GM18868 (cell line): ENCODE results near the gene RBBP8NL.

ENCODE experiments used
- ATAC-seq: cut with Tn5 transposase; IDR thresholded peaks from one replicate; pipeline ENCODE4 v1.9.1; 2021; ENCODE audit warnings: mild to moderate bottlenecking, moderate library complexity; ENCODE audit not compliant: unreplicated experiment

Gene RBBP8NL, protein sequence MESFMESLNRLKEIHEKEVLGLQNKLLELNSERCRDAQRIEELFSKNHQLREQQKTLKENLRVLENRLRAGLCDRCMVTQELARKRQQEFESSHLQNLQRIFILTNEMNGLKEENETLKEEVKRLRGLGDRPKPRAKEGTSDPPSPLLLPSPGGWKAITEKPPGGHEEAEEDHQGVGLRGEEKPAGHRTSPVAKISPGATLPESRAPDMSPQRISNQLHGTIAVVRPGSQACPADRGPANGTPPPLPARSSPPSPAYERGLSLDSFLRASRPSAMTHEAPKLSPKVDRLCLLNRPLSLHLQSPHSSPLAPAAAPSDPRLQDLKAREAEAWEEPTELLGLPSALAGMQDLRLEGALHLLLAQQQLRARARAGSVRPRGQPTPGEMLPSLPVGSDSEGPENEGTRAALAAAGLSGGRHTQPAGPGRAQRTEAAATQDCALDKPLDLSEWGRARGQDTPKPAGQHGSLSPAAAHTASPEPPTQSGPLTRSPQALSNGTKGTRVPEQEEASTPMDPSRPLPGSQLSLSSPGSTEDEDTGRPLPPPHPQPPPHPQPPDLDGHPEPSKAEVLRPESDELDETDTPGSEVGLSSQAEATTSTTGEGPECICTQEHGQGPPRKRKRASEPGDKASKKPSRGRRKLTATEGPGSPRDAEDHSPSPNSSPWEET

DNA sequence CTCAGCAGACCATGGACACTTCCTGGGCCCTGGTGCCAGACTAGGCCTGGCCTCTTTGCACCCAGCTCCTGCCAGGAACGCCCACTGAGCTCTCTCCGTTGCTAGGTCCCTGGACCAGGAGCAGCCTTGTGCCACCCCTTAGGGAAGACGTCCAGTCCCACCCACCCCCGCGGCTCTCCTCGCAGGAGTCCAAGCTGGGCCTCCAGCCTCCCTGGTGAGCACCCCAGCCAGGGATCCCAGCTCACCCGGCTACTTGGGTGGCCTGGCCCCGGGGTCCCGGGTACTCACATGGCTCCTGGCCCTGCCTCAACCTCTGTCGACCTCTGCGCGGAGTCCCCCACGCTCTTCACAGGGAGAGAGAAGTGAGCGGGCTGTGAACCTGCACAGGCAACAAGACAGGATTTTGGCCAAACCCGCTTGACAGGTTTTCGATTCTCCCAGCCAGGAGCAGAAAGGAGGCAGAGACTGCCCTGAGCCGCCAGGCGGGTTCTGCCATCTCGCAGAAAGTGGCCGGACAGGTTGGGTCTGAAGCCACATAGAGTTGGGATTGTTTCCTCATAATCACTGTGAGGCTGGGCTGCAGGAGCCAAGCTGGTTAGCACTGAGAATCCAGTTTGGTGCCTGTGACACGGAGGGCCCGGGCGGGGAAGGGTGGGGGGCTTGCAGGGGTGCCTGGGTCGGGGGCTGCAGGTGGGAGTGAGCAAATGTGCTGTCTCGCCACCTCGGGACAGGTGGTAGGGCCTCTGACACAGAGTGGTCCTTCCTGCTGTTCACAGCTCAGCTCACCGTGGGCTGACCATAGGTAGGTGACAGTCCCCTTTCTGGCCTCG, at the start of gene RBBP8NL:
RBBP8NL (minus strand) TSS at position 368 of the 830 bp plus-strand sequence. CDS start 7,892 bp downstream, outside the sequence.
- no peak for ATAC-seq

DNA sequence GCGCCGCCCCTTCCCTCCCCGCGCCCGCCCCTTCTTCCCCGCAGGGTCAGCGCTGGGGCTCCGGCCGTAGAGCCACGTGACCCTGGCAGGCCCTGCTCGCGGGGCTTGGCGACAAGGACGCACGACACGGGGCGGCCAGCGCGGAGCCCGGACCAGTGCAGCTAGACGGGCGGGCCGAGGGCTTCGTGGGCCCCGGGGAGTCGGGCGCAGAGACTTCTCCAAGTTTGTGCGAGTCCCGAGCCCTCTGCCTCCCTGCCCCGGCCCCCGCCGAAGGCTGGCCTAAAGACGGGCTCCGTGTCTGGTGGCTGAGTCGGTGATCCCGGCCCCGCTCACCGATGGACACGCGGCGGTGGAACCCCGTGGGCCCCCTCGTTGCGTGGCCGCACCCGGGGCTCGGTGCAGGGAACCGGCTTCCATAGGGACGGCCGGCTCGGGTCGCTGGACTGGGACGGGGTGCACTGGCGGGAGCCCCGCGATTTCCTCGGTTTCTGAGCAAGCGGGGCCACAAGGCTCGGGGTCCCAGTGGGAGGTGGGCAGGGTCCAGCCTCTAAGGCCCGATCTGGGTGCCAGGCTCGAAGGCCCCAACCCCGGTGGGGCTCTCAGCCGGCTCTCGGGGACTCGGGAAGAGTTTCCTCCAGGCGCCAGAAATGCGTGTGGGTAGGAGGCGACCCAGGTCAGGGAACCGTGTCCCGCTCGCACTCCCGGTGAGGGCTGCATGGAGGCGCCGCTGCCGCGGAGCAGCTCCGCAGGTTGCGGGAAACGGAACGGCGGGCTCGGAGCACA, 48.9 kb upstream of the RBBP8NL start:
- ATAC-seq: no peak

DNA sequence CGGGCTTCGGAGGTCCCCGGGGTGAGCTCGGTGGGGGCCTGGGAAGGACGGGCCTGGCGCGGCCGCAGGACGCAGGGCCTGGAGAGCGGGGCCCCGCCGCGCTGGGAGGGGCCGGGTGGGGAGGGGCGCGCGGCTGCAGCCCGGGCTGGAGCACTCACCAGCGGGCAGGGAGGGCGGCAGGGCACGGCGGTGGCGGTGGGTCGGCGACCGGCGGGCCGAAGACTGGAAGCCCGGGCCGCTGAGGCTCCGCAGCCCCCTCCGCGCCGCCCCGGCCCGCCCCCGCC, 48.4 kb upstream of the RBBP8NL start, which contains the start of gene GATA5:
GATA5 (minus strand) TSS at position 224 of the 284 bp plus-strand sequence. CDS start 474 bp downstream, outside the sequence.
- no peak for ATAC-seq

DNA sequence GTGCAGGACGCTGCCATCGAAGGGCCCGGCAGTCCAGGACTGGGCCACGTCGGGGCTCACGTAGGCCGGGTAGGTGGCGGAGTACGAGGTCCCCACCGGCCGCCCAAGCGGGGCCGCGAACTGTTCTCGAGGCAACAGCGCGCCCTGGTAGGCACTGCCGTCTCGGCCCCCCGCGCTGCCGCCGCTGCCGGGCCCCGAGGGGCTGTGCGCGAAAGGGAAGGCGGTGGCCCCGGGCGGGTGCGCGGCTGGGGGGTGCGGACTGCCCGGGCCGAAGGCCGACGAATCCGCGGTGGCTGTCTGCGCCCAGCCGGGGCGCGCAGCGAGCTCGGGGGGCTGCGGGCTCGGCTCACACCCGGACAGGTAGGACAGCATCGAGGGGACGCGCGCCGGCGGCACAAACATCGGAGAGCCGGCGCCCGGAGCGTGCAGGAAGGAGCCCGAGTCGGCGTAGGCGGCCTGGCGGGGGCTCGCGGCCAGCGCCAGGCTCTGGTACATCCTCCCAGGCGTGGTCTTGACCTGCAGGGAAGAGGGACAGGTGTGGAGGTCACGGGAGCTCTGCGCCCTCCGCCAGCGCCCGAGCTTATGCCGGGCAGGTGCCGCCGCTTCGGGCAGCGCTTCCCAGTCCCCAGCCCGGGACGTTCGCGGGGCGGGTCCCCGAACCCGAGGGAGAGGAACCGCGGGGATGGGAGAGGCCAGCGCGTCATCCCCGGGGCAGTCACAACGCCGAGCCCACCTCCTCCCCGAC, 47.9 kb upstream of the RBBP8NL start:
- no peak for ATAC-seq

DNA sequence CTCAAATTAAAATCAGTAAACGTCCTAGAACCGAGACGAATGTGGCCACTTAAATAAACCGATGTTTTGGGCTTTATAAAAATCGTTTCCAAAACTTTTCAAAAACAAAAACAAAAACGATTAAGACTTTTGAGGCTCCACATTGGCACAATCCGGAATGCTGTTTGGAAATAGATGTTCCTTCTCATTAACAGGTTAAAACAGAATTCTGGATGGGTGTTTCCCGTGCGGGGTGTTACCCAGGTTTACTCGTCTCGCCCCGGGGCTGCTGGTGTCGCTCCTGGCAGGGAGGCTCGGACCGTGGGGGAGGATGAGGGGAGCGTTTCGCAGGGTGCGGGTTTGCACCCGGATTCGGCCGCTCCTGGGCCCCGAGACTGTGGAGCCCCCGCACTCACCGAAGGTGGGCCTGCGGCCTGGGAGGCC, 47.3 kb upstream of the RBBP8NL start:
- no peak for ATAC-seq

DNA sequence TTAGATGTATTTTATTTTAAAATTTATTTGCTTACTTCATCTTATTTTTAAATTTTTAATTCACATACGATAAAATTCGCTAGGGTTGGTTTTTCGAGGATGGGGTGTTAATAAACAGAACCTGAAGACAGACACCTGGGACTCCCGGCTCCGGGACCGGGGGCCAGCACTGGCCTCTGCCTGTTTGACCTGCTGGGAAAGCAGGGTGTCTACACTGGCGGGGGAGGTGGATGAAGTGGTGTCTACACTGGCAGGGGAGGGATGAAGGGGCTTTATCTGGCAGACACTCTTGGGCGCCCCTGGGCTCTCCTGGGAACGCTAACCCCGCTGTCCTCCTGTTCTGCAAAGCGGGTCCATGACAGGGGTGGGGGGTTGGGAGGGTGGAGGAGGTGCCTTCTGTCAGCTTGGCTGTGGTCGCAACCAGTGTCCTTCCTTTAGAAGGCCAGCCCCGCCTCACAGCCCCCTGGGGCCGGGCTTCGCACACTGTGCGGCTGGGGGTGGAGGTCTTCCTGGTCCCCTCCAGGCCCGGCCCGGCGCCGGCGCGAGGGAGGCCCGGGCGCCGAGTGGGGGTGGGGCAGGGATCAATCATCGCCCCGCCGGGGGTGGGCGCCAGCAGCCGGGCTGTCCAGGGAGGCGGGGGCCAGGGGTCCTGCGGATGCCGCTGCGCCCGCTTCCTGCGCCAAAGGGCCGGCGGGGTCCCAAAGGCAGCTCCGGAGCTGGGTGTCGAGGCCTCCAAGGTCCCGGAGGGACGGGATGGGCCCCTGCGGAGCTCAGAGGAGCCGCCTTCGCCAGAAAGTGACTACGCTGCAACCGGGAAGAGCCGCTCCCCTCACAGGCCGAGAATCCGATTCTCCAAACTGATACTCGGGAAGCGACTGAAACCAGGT, 46.6 kb upstream of the RBBP8NL start:
- no peak for ATAC-seq

DNA sequence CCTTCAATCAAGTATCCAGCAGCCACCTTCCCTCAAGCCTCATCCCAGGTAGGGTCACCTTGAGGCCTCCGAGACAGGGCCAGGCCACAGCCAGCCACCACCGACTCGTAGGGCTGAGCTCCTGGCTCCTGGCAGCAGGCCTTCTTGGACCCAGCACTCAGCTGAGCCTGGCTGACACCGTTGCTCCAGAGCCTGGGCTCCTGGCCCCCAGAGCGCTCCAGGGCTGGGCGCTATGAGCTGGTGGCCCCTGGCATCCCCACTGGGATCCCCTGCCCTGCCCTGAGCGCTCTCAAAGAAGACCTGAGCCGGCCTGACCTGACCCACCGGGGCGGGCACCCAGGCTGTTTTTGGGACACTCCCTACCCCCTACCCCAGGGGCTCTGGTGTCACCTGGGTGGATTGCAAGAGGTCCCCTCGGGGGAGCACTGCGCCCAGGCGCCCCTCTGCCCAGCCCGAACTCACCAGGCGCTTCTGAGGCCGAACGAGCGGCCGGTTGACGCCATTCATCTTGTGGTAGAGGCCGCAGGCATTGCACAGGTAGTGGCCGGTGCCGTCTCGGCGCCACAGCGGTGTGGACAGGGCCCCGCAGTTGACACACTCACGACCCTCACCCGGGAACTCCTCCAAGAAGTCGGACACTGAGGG, 45.7 kb upstream of the RBBP8NL start:
- no peak for ATAC-seq

DNA sequence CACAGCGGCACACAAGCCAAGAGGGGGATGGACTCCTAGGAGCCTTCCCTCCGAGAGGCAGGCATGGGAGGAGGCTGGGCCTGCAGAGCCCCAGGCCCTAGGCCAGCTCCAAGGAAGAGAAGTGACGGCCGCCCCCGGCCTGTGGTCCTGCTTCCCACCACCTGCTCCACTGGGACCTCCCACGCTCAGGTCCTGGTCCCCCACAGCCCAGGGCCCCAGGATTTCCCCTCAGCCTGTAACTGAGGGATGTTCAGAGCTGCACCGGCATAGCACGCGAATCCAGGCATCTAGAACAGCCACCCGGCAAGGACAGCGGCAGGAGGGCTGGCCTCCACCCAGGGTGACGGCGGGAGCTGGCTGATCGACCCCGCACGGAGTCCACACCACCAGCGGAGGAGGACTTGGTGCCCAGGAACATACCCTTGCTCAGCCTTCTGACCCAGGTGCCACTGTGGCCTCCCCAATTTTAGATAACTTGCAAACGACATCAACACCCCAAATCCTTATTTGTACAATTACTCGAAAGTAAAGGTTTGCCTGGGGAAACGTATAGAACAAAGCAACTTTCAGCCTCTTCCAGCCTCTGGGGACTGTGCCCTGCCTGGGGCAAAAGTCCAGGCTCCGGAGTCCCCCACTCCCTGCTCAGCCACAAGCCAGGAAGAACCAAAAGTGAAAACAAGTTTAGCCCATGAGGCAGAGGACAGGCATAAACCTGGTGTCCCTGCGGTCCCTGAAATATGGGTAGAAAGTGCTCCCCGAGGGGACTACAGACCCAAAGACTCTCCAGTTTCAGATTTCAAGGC, 45.0 kb upstream of the RBBP8NL start:
- ATAC-seq: no peak

DNA sequence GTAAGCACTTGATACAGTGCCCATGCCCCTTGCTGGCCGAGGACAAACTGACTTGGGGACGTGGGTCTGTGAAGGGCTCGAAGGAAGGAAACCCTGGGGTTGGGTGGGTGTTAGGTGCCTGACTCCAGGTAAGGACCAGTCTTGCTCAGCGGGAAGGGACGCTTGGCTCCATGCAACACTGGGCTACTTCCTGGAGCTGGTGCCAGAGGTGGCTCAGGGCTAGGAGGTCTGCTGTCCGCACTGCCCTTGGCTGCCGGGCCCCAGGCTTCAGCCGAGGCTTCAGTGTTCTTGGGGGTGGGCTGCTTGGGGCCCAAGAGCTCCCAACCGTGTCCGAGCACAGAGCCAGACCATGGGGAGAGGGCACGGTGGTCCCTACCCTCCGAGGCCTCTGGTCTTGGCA, 43.1 kb upstream of the RBBP8NL start:
- ATAC-seq: no peak

DNA sequence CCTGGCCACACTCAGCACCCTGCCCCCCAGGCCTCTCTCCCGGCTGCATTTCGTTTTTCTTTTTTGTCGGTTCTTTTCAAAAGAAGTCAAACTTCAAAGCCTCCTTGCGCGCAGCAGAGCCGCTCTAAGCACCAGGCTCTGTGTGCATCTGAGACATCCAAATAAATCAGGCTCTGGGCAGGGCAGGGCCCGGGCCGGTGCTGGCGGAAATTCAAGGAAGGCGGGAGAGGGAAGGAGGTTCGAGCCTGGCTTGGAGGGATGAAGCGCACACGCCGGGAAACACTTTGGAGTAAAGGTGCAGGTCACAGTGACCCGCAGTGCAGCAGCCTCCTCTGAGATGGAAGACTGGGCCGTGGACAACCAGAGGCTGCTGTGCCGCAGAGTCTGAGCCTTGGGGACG, 42.7 kb upstream of the RBBP8NL start:
- no peak for ATAC-seq

DNA sequence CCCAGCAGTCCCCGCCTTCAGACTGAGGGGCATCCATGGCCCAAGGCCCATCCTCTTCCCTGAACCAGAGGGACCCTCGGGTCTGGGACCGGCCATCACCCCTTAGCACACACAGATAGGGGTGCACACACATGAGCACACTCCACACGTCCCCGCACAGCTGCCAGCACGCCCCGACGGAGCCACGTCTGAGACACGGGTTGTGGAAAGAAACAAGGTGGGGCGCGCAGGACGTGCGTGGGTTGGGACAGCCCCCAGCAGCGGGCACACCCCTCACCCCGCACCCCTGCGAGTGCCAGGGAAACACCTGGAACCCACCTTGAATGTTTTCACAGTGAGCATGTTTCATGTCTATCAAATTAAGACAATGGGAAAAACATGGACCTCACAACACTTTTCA, 42.0 kb upstream of the RBBP8NL start:
- ATAC-seq: no peak

DNA sequence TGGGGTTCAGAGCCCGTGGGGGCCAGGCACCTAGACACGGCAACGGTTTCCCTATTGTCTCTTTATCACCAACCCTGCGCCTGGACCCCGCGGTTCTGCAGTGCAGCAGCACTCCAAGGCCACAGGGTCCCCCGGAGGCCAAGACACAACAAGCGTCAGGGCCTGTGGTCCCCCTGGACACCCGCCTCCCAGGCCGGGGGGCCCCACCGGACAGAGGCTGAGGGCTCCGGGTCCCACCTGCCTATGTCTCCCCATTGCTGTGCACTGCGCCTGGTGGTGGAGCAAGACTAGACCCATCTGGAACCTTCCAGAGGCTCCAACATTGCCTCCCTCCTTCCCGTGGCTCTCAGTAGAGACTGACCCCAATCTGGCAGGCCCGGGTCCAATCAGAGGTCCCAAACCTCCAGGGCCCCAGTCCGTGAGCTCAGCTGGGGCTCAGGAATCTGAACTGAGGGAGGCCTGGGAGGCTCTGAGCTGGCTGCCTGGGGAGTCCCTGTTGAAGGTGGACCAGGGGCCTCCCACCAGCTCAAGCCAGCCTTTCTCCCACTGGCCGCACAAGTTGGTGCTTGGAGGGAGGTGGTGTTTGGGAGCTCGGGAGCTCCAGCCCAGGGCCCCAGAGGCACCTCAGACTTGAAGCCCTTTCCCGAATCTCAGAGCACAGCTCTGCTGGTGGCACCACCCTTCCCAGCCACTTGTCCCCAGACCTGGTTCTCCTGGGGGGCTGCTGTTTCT, 39.6 kb upstream of the RBBP8NL start:
- ATAC-seq: no peak

DNA sequence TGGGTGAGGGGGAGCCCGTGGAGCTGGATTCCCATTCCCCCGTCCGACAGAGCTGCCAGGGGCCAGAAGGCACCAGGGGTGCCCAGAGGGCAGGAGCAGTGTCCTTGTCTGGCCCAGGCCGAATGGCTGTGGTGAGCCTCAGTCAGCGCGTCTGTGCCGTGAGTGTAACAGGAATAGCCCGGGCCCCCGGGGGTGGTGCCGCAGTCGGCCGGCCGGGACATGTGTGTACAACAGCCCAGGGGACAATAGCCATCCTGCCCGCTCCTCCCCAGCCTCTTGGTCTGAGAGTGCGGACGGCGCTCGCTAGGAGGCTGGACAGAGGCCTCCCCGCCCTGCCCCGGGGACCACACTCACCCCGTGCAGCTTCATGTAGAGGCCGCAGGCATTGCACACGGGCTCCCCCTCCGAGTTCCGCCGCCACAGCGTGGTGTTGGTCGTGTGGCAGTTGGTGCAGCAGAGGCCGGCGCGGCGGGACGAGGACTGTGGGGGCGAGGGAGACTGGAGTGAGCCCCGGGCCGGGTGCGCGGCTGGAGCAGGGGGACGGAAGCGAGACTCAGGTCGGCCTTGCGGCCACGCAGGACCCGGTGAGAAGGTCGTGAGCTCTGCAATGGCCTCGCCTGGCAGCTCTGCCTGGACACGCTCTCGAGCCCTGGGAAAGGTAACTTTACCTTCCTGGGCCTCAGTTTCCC, 38.9 kb upstream of the RBBP8NL start:
- no peak for ATAC-seq

DNA sequence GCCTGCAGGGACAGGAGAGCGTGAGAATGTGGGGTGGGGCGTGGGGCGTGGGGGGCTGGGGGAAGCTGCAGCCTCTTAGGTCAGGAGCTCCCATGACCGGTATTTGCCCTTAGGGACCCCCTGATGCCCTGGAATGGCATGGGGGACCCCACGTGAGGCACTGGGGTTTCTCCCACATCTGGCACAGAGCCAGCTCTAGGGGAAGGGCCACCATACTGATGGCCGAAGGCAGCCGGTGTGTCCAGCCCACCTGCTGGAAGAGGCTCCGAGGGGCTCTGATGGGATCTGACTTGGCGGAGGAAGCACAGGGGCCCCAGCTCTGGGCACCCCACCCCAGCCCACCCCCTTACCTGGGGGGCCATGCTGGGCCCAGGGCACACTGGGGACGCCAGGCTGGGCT, 37.7 kb upstream of the RBBP8NL start:
- no peak for ATAC-seq

DNA sequence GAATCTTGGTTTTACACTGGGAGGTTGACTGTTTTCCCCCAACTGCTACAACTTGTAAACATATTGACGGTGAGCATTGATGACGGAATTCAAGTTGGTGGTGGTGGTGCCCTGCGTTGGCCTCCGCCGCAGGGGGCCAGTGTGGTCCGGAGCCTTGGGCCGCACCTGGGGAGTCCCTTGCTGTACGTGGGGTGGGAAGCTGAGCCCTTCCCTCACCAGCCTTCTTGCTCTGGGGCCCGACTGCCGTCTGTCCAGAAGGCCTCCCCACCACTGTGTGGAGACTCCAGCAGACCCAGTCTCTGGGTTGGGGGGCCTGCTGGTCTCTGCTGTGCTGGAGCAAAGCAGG, 37.1 kb upstream of the RBBP8NL start:
- ATAC-seq: no peak

DNA sequence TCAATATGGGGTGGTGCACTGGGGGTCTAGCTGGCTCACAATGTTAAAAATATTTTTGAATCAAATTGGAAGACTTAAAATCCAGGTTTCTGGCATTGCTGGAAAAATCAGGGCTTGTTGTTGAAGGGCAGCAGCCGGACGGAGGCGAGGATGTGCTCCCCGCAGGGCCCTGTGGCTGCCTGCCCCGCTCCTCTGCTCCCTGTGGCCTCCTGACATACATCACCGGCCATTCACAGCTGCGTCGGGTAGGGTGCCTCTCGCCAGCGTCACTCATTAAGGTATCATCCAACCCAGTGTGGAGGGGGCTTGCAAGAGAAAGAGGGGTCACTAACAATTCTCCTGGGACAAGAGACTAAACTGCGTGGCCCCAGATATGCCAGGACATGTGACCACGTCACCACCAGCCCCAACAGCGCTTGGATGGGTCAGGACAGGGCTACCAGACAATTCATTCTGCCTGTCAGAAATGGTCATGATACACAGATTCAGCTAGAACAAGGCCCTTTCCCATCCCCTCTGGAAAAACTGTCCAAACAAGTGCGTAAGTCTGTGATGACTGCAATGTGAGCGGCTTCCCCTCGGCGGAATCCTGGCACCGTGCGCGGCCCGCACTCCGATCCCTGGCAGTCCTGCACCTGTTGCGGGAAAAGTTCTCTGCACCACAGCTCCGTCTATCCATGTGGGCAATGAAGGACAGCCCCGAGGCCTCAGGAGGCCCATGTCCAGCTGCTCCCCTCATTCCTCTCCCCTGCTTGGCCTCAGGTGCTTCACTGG, 36.5 kb upstream of the RBBP8NL start:
- no peak for ATAC-seq
